Osteocyte (in vitro differentiated cells): ENCODE results near the gene TXNDC8. TPM values are rescaled to one million over a fixed set of nuclear protein-coding genes. Genes with fewer than 3 reads are reported as not detected.

Experiments used
- DNase-seq: peaks from one replicate; pipeline ENCODE4 v3.0.0; 2021; ENCODE audit warnings: mixed read lengths; ENCODE audit not compliant: unreplicated experiment; ENCODE audit errors: extremely low spot score
- H3K27ac Mint-ChIP-seq: one replicate; pipeline ENCODE4 v1.8.0; 2021; ENCODE audit warnings: mild to moderate bottlenecking, mixed read lengths; ENCODE audit not compliant: unreplicated experiment
- H3K27me3 Mint-ChIP-seq: one replicate; pipeline ENCODE4 v1.8.0; 2021; ENCODE audit warnings: mixed read lengths; ENCODE audit not compliant: unreplicated experiment
- H3K36me3 Mint-ChIP-seq: one replicate; pipeline ENCODE4 v1.8.0; 2021; ENCODE audit warnings: mixed read lengths; ENCODE audit not compliant: unreplicated experiment
- H3K4me1 Mint-ChIP-seq: one replicate; pipeline ENCODE4 v1.8.0; 2021; ENCODE audit warnings: mixed read lengths; ENCODE audit not compliant: unreplicated experiment
- H3K4me3 Mint-ChIP-seq: one replicate; pipeline ENCODE4 v1.8.0; 2021; ENCODE audit warnings: mild to moderate bottlenecking, moderate library complexity, mixed read lengths; ENCODE audit not compliant: unreplicated experiment
- H3K9me3 Mint-ChIP-seq: one replicate; pipeline ENCODE4 v1.8.0; 2021; ENCODE audit warnings: mixed read lengths; ENCODE audit not compliant: unreplicated experiment
- long read RNA-seq: library from polyadenylated mRNA; unstranded; transcript quantifications from one replicate; pipeline ENCODE4 v2.0.0, GENCODE V29; 2021
- total RNA-seq: library from RNA; stranded (reverse); gene quantifications from 2 replicates; pipeline ENCODE4 v1.2.1, GENCODE V29; 2021
- TF ChIP-seq, protein P1 (sequence below): fragments of 200-600 bp; sonication (generic); IDR thresholded peaks from 2 replicates; pipeline ENCODE4 v1.5.0; 2021; ENCODE audit warnings: antibody characterized with exemption, mild to moderate bottlenecking, moderate library complexity

The TXNDC8 gene
- total RNA-seq, result not detected in 2 replicates
- long read RNA-seq, result 0 reads

- Mint-ChIP-seq H3K4me1 (peaks cover 14% of the 10 kb centered on the region), H3K9me3 (no peaks in the 10 kb centered on the region), H3K4me3 (no peak within 1 kb of the TSS), H3K36me3 (no peaks in the 10 kb centered on the region), H3K27ac (peak within 1 kb of the TSS; percentile 53), H3K27me3 (no peaks in the 10 kb centered on the region)
- TF ChIP-seq, protein P1, sequence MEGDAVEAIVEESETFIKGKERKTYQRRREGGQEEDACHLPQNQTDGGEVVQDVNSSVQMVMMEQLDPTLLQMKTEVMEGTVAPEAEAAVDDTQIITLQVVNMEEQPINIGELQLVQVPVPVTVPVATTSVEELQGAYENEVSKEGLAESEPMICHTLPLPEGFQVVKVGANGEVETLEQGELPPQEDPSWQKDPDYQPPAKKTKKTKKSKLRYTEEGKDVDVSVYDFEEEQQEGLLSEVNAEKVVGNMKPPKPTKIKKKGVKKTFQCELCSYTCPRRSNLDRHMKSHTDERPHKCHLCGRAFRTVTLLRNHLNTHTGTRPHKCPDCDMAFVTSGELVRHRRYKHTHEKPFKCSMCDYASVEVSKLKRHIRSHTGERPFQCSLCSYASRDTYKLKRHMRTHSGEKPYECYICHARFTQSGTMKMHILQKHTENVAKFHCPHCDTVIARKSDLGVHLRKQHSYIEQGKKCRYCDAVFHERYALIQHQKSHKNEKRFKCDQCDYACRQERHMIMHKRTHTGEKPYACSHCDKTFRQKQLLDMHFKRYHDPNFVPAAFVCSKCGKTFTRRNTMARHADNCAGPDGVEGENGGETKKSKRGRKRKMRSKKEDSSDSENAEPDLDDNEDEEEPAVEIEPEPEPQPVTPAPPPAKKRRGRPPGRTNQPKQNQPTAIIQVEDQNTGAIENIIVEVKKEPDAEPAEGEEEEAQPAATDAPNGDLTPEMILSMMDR, result no peak
- DNase-seq, result no peak
Observed at GRCh38 chr9:110337727-110338126, at the start of gene TXNDC8. Gene TXNDC8 (minus strand): TSS chr9:110337863.

GRCh38 chr9:110383491-110383890 lies 45.8 kb upstream of the TXNDC8 start:
- peaks cover 3% of the 10 kb centered on the region for H3K36me3 Mint-ChIP-seq
- peaks cover 6% of the 10 kb centered on the region for H3K9me3 Mint-ChIP-seq
- no peak for DNase-seq
- TF ChIP-seq, protein P1, result no peak
- no peak overlapping the region for H3K4me3 Mint-ChIP-seq
- H3K27me3 Mint-ChIP-seq, result peaks cover 39% of the 10 kb centered on the region
- no peak overlapping the region for H3K27ac Mint-ChIP-seq
- H3K4me1 Mint-ChIP-seq, result no peaks in the 10 kb centered on the region

- Mint-ChIP-seq H3K4me1 (no peaks in the 10 kb centered on the region), H3K9me3 (peaks cover 13% of the 10 kb centered on the region), H3K27ac (no peak overlapping the region), H3K4me3 (no peak overlapping the region), H3K36me3 (peaks cover 3% of the 10 kb centered on the region), H3K27me3 (peaks cover 47% of the 10 kb centered on the region)
- no peak for DNase-seq
- TF ChIP-seq, protein P1, result no peak
Observed at GRCh38 chr9:110382731-110383130, 45.1 kb upstream of the TXNDC8 start.

GRCh38 chr9:110371411-110372007 lies 33.8 kb upstream of the TXNDC8 start:
- H3K4me1 Mint-ChIP-seq, result peaks cover 3% of the 10 kb centered on the region
- no peak overlapping the region for H3K4me3 Mint-ChIP-seq
- no peak for DNase-seq
- no peaks in the 10 kb centered on the region for H3K27me3 Mint-ChIP-seq
- H3K27ac Mint-ChIP-seq, result no peak overlapping the region
- TF ChIP-seq, protein P1, result no peak
- no peaks in the 10 kb centered on the region for H3K9me3 Mint-ChIP-seq
- H3K36me3 Mint-ChIP-seq, result no peaks in the 10 kb centered on the region

- DNase-seq, result no peak
- Mint-ChIP-seq H3K27ac (no peak overlapping the region), H3K27me3 (no peaks in the 10 kb centered on the region), H3K36me3 (no peaks in the 10 kb centered on the region), H3K4me3 (no peak overlapping the region), H3K9me3 (no peaks in the 10 kb centered on the region), H3K4me1 (peaks cover 3% of the 10 kb centered on the region)
- TF ChIP-seq, protein P1, result no peak
Observed at GRCh38 chr9:110370315-110370714, 32.7 kb upstream of the TXNDC8 start.
